Measurements from ENCODE around the gene SLC22A13.
"Not testable (repeated sequence)": the region's sequence is repeated elsewhere in the genome, so short reads cannot be mapped to it uniquely, and the experiment has no call there.

The SLC22A13 gene

GRCh38 chr3:38265604-38266307, at the start of gene SLC22A13:
Gene SLC22A13, plus strand, starts transcription at chr3:38265812. Its CDS starts 49 bp downstream, at chr3:38265861.
- DNase-seq = no peak

DNA sequence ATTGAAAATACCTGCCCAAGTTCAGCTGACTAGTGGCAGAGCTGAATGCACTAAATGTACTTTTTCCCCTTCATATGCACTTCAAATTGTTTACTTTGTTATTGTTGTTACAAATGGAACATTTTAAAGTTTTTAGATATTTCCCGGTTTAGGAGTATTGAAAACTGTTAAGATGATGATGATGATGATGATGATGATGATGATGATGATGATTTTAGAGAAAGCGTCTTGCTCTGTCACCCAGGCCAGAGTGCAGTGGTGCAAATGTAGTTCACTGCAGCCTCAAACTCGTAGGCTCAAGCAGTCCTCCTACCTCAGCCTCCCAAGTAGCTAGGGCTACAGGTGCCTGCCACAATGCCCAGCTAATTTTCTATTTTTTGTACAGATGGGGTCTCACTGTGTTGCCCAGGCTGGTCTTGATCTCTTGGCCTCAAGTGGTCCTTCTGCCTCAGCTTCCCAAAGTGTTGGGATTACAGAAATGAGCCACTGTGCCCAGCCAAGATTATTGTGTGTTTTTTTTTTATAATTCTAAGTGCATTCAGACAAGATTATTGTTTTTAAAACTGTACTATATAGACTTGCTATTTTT, 45.9 kb upstream of the SLC22A13 start:
- no peak for DNase-seq

DNA sequence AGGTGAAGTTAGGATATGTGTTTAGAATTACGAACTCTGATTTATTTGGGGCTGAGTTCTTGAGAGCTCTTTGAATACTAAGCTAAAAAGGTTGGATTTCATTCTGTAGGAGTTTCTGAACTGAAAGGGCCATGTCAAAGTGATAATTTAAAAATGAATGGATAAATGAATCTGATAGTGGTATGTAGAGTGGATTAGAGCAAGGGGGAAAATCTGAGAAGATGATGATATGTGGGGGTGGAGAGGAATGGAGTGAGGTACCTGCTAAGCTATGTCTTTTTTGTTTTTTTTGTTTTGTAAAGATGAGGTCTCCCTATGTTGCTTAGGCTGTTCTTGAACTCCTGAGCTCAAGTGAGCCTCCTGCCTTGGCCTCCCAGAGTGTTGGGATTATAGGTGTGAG, 44.6 kb upstream of the SLC22A13 start:
- DNase-seq = no peak

DNA sequence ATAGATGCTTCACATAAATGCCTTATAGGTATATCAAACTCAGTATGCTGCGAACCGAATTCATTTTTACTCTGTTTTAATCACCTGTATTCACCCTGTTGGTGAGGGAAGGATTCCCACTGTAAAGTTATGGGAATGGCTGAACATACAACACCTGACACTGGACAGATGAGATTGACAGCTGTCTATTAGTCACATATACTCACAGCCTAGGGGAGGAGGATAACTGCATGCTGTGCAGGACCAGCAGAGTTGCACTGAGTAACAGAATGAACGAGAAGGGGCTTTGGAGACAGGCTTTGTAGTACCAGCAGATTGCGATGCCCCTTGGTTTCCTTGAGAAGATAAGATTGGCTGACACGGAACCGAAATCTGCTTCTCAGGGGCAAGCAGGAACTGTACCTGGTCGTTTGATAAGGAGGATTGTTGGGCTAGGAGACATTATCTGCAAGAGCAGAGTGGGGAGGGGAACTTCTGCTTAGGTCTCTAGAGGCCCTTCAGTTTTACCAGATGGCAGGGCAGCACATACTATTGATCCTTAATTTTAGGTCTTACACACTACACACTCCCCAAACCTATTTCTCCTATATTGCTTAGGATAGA, 43.5 kb upstream of the SLC22A13 start:
- no peak for DNase-seq

GRCh38 chr3:38224357-38224756, 41.3 kb upstream of the SLC22A13 start:
- DNase-seq = no peak

DNA sequence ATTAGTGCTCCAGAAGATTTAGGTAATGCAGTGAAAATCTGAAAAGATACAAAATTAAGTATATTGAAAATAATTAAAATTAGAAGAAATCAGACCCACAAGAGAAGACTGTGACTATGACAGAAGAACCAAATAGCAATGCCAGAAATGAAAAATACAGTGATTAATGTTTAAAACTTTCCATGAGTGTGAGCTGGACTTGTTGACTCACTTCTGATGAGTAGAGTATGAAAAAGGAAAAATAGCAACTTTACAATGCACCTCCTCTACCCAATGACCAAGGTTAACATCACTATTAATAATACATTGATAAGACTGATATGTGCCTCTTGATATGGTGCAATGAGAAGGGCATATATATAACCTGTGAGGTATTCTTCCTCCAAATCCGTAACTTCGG, 39.3 kb upstream of the SLC22A13 start:
- DNase-seq = no peak

GRCh38 chr3:38227989-38228388, 37.6 kb upstream of the SLC22A13 start:
- no peak for DNase-seq

DNA sequence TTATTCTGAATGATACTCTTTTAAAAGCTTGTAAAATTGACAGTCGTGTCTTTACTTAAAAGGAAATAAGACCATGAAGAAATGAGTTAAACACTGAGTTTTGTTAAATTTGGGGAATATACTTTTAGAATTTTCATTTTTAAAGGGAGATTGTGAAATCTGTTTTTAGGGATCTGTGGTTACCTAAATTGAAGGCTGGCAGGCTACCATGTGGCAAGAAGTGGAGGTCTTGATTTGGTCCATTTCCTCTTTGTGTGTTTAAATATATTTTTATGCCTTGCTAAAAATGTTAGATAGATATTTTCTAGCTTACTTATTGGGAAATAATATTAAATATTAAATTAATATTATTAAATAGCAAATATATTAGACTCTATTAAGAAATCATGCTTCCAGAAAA, 36.6 kb upstream of the SLC22A13 start:
- no peak for DNase-seq

GRCh38 chr3:38232701-38233100, 32.9 kb upstream of the SLC22A13 start:
- no peak for DNase-seq

DNA sequence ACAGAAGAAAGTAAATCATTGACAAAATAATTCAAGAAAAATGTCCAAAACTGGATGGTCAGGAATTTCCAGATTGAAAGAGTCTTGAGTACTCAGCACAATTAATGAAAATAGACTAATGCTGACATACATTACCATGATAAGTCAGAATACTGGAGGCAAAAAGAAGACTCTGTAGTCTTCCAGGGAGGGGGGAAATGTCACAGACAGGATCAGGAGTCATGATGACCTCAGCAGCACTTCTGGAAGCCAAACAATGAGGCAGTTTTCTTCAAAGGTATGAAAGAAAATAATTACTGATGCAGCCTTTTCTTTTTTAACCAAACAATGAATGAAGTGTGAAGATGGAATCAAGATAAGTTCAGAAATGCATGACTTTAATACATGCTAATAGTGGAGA, 30.1 kb upstream of the SLC22A13 start:
- no peak for DNase-seq

DNA sequence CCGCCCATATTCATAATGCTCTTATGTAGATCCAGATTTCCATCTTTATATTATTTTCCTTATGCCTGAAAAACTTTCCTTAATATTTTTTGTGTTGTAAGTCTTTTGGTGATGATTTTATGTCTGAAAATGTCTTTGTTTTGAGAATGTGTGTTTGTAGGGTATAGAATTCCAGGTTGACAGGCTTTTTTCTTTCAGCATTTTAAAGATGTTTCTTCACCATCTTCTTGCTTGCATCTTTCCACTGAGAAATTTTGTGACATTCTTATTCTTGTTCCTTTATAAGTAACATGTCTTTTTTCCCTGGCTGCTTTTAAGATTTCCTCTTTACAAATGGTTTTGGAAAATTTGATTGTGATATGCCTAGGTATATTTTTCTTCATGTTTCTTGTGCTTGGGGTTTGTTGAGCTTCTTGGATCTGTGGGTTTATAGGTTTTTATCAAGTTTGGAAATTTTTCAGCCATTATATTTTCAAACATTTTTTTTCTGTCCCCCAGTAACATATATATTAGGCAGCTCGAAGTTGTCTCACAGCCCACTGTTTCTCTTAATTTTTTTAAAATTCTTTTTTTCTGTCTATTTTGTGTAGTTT, 27.1 kb upstream of the SLC22A13 start:
- no peak for DNase-seq

GRCh38 chr3:38242812-38243211, 22.8 kb upstream of the SLC22A13 start:
- not testable (repeated sequence) for DNase-seq

DNA sequence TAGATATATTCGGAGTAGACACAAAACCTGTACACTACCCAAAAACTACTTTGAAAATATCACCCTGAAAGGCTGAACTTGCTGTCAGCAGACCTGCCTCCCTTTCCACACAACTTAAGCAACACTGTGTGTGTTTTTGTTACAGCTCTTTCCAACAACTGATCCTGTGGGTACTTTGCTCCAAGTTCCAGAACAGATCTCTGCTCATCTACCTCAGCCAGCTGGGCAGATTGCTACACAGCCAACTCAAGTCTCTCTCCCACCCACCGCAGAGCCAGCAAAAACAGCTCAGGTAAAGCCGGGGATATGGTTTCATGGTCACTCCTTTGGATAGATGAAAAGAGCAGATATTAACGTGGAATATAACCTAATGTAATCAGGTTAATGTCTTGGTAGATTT, 19.7 kb upstream of the SLC22A13 start:
- no peak for DNase-seq

DNA sequence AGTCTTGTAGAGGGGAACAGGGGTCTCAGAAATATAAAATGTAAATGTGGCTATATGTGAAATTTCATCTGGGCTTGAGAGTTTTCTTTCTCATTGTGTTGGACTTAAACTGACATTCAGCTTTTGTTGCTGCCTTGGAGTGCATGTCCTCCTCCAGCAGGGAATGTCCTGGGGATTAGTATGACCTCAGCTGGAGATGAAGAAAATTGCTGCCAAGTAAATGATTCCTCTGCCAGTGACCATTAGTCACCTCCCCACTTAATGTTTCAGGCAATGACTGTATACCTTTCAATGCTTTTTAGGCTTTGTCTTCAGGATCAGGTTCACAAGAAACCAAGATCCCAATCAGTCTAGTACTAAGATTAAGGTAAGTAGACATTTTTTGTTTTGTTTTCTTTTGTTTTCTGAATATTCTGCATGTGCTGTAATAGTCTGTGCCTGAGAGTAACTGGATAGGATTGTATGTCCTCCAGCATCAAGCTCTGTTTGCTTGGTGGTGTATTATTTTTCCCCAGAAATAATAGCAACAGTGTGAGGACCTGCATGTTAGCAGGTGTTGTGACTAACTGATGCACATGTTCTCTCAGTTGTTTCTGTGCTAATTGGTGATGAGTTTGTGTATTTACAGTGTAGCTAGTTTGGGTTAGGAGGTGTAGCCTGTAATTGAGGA, 18.1 kb upstream of the SLC22A13 start:
- DNase-seq = peak in 1 of 2 experiments; percentile 45

- no peak for DNase-seq
Measured at GRCh38 chr3:38250198-38250597, 15.4 kb upstream of the SLC22A13 start.

DNA sequence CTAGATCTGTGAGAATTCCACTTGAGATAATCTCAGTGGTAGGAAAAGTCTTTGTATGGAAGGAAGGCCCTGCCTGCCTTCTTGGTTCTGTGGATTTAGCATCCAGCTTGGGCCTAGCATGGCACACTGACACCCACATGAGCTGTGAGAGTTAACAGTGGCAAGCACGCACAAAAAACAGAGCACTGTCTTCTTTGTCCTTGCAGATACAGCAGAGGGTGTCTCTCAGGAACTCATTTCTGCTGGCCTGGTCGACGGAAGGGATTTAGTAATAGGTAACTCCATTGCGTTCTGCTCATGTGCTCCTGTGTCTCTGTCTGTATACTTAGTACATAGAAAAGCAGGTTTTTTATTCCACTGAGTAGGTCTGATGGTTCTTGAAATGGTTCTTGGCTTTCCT, 14.4 kb upstream of the SLC22A13 start:
- no peak for DNase-seq

- DNase-seq = no peak
Measured at GRCh38 chr3:38253704-38254103, 11.9 kb upstream of the SLC22A13 start.

DNA sequence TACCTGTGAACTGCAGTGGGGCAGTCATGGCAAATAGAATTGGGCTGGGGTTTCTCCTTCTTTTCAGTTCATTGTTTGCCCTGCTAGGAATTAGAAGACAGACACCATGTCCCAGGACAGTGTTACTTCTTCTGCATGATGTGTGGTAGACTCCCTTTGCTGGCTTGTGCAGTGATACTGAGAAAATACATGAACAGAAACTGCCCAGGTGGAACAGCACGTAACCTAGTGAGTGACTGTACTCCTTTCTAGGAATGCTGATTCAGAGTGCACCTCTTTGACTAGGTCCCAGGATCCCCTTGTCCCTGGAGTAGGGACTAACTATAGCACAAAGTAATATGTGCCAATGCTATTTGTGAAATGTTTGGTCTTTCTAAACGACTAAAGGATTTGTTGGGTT, 10.7 kb upstream of the SLC22A13 start:
- no peak for DNase-seq

- no peak for DNase-seq
Measured at GRCh38 chr3:38255627-38256026, 10.0 kb upstream of the SLC22A13 start.

GRCh38 chr3:38257583-38257982, 8.0 kb upstream of the SLC22A13 start:
- no peak for DNase-seq

DNA sequence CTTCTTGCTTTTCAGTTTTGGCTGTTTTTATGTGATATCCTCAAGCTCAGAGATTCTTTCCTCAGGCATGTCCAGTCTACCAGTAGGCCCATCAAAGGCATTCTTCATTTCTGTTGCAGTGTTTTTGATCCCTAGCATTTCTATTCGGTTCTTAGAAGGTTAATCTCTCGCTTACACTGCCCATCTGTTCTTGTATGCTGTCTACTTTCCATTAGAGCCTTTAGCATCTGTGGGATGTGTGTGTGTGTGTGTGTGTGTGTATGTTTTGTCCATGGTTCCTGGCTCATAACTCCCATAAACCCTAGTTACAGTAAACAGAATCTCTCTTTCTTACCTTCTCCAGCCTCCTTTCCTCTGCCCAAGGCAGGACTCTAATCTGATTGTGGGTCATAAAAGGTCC, 5.1 kb upstream of the SLC22A13 start:
- no peak for DNase-seq

GRCh38 chr3:38264353-38264771, 1.2 kb upstream of the SLC22A13 start:
- DNase-seq = no peak

DNA sequence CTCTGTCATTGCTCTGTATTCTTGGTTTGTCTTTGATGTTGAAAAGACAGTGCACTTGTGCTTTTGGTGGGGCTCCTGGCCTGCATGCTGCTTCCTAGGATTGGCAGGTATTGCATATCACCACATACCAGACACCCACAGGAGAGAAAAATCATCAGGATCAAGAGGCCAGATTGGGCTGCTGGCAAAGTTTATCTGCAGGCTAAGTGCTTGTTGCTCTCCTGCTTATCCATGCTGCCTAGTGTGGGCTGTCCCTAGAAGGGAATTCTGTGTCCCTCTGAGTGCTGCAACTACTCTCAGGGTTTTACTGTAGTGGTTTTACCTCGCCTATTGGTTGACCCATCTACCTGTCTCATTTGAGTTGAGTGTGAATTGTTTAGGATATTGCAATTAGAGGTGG, 833 bp upstream of the SLC22A13 start:
- DNase-seq = no peak

- no peak for DNase-seq
Measured at GRCh38 chr3:38266810-38267209, 1.2 kb downstream of the SLC22A13 start.
